Activated CD4-positive, alpha-beta T cell treated with anti-CD3 and anti-CD28 coated beads for 36 hours (primary cell): Measurements from ENCODE around the gene TGFBR1. TPM values are rescaled to one million over a fixed set of nuclear protein-coding genes. Genes with fewer than 3 reads are reported as not detected.
"Not testable (repeated sequence)": the region's sequence is repeated elsewhere in the genome, so short reads cannot be mapped to it uniquely, and the experiment has no call there.

Source experiments
- ATAC-seq: fragments of 200-7000 bp; cut with Tn5 transposase; one replicate; pipeline ENCODE4 v1.10.0; 2021; ENCODE audit warnings: mild to moderate bottlenecking, moderate library complexity
- CTCF ChIA-PET: fragments of 350-600 bp; sonication (Branson Sonifier 250); formaldehyde crosslinking; loops from one replicate; lab custom pipeline; 2021; ENCODE audit warnings: antibody characterized with exemption; lab: Charles Lee
- POLR2A ChIA-PET: fragments of 350-600 bp; sonication (Branson Sonifier 250); formaldehyde crosslinking; loops from one replicate; lab custom pipeline; 2021; ENCODE audit warnings: antibody characterized with exemption, inconsistent platforms; lab: Charles Lee
- DNase-seq: peaks from one replicate; pipeline ENCODE4 v3.0.0-alpha.2; 2020
- H3K27ac Mint-ChIP-seq: one replicate; pipeline ENCODE4 v1.8.0; 2021; ENCODE audit warnings: mixed read lengths
- H3K27me3 Mint-ChIP-seq: one replicate; pipeline ENCODE4 v1.8.0; 2021; ENCODE audit warnings: mixed read lengths
- H3K36me3 Mint-ChIP-seq: one replicate; pipeline ENCODE4 v1.8.0; 2021; ENCODE audit warnings: low read depth, mixed read lengths
- H3K4me1 Mint-ChIP-seq: one replicate; pipeline ENCODE4 v1.8.0; 2021; ENCODE audit warnings: mixed read lengths
- H3K4me3 Mint-ChIP-seq: one replicate; pipeline ENCODE4 v1.8.0; 2021; ENCODE audit warnings: mild to moderate bottlenecking, moderate library complexity, mixed read lengths
- H3K9me3 Mint-ChIP-seq: one replicate; pipeline ENCODE4 v1.8.0; 2021; ENCODE audit warnings: low read depth, mixed read lengths
- intact Hi-C, 2 experiments: fragments of 100-400 bp; cut with DNase I in 1 of 2; cut with micrococcal nuclease in 1 of 2; formaldehyde crosslinking; loops; one replicate each; pipeline versions ENCODE4 v1.14.2 to v1.15.1; 2022 to 2024; cut with DNase I, micrococcal nuclease
- total RNA-seq, 2 experiments: library from RNA; stranded (reverse); gene quantifications; one replicate each; pipeline ENCODE4 v1.2.3, GENCODE V29; 2021

Gene TGFBR1
- total RNA-seq, 2 experiments from 2014 or later: 18.6 to 19.3 TPM

GRCh38 chr9:99189186-99189585 lies 84.3 kb downstream of the TGFBR1 start:
- Mint-ChIP-seq H3K4me3 (no peak overlapping the region), H3K27ac (no peak overlapping the region), H3K4me1 (peaks cover 11% of the 10 kb centered on the region), H3K36me3 (no peaks in the 10 kb centered on the region), H3K27me3 (peaks cover 11% of the 10 kb centered on the region), H3K9me3 (no peaks in the 10 kb centered on the region)
- CTCF ChIA-PET: interaction anchor here (0.9 kb wide), 1 partner anchor 43 kb away, joined by 3 read pairs; no protein-coding TSS in a partner anchor
- POLR2A ChIA-PET: no interaction called here
- no peak for ATAC-seq
- intact Hi-C loops: loop anchor here in 1 of 2 experiments (10.0 kb wide), 1 partner anchor 1246 kb away; no protein-coding TSS in a partner anchor
- DNase-seq: no peak

GRCh38 chr9:99189887-99190596 lies 85.1 kb downstream of the TGFBR1 start:
- Mint-ChIP-seq H3K9me3 (no peaks in the 10 kb centered on the region), H3K36me3 (no peaks in the 10 kb centered on the region), H3K27ac (no peak overlapping the region), H3K4me1 (peaks cover 4% of the 10 kb centered on the region), H3K27me3 (peaks cover 11% of the 10 kb centered on the region), H3K4me3 (no peak overlapping the region)
- ChIA-PET POLR2A (no interaction called here), CTCF (no interaction called here)
- no peak for DNase-seq
- intact Hi-C loops: loop anchor here in 1 of 2 experiments (10.0 kb wide), 1 partner anchor 1245 kb away; no protein-coding TSS in a partner anchor
- ATAC-seq: no peak

GRCh38 chr9:99190597-99191283 lies 85.8 kb downstream of the TGFBR1 start:
- ChIA-PET POLR2A (no interaction called here), CTCF (no interaction called here)
- intact Hi-C loops: no loop called here
- H3K4me3 Mint-ChIP-seq: no peak overlapping the region
- H3K27ac Mint-ChIP-seq: no peak overlapping the region
- DNase-seq (no peak), ATAC-seq (no peak)
- peaks cover 11% of the 10 kb centered on the region for H3K27me3 Mint-ChIP-seq
- no peaks in the 10 kb centered on the region for H3K36me3 Mint-ChIP-seq
- H3K9me3 Mint-ChIP-seq: no peaks in the 10 kb centered on the region
- peaks cover 4% of the 10 kb centered on the region for H3K4me1 Mint-ChIP-seq

- DNase-seq (no peak), ATAC-seq (no peak)
- no peak overlapping the region for H3K27ac Mint-ChIP-seq
- intact Hi-C loops: no loop called here
- H3K36me3 Mint-ChIP-seq: no peaks in the 10 kb centered on the region
- CTCF ChIA-PET: interaction anchor here (1.0 to 1.6 kb wide), 2 partner anchors 8 to 618 kb away, joined by 3 to 7 read pairs; no protein-coding TSS in a partner anchor
- H3K4me1 Mint-ChIP-seq: peaks cover 4% of the 10 kb centered on the region
- H3K9me3 Mint-ChIP-seq: no peaks in the 10 kb centered on the region
- no peak overlapping the region for H3K4me3 Mint-ChIP-seq
- H3K27me3 Mint-ChIP-seq: peaks cover 11% of the 10 kb centered on the region
- POLR2A ChIA-PET: no interaction called here
These were observed 88.0 kb downstream of the TGFBR1 start for GRCh38 chr9:99192786-99193465.

GRCh38 chr9:99193466-99193821 lies 88.5 kb downstream of the TGFBR1 start:
- Mint-ChIP-seq H3K4me1 (peaks cover 4% of the 10 kb centered on the region), H3K27ac (no peak overlapping the region), H3K27me3 (peaks cover 8% of the 10 kb centered on the region), H3K9me3 (no peaks in the 10 kb centered on the region), H3K36me3 (no peaks in the 10 kb centered on the region), H3K4me3 (no peak overlapping the region)
- DNase-seq (no peak), ATAC-seq (no peak)
- POLR2A ChIA-PET: no interaction called here
- CTCF ChIA-PET: interaction anchor here (1.0 to 1.6 kb wide), 2 partner anchors 9 to 617 kb away, joined by 3 to 7 read pairs; no protein-coding TSS in a partner anchor
- intact Hi-C loops: no loop called here

- POLR2A ChIA-PET, ATAC-seq, H3K36me3 Mint-ChIP-seq, DNase-seq, H3K27ac Mint-ChIP-seq, intact Hi-C loops, H3K4me1 Mint-ChIP-seq, H3K9me3 Mint-ChIP-seq, H3K27me3 Mint-ChIP-seq, H3K4me3 Mint-ChIP-seq: not testable (repeated sequence)
- CTCF ChIA-PET: interaction anchor here (2.0 kb wide), 1 partner anchor 10 kb away, joined by 5 read pairs; no protein-coding TSS in a partner anchor
These were observed 91.6 kb downstream of the TGFBR1 start for GRCh38 chr9:99196484-99196883.

GRCh38 chr9:99197124-99197630 lies 92.3 kb downstream of the TGFBR1 start:
- H3K27me3 Mint-ChIP-seq: peaks cover under 1% of the 10 kb centered on the region
- no peaks in the 10 kb centered on the region for H3K36me3 Mint-ChIP-seq
- ChIA-PET POLR2A (no interaction called here), CTCF (interaction anchor here (0.6 to 2.0 kb wide), 3 partner anchors 10 to 469 kb away, joined by 3 to 5 read pairs (median 3); no protein-coding TSS in a partner anchor)
- H3K27ac Mint-ChIP-seq: no peak overlapping the region
- H3K4me1 Mint-ChIP-seq: peaks cover 4% of the 10 kb centered on the region
- no peaks in the 10 kb centered on the region for H3K9me3 Mint-ChIP-seq
- DNase-seq: no peak
- intact Hi-C loops: no loop called here
- H3K4me3 Mint-ChIP-seq: no peak overlapping the region
- ATAC-seq: no peak

GRCh38 chr9:99197987-99198386 lies 93.1 kb downstream of the TGFBR1 start:
- Mint-ChIP-seq H3K36me3 (no peaks in the 10 kb centered on the region), H3K27ac (no peak overlapping the region), H3K27me3 (no peaks in the 10 kb centered on the region), H3K4me3 (no peak overlapping the region), H3K4me1 (peaks cover 4% of the 10 kb centered on the region), H3K9me3 (no peaks in the 10 kb centered on the region)
- ATAC-seq (no peak), DNase-seq (no peak)
- ChIA-PET POLR2A (no interaction called here), CTCF (interaction anchor here (0.6 to 2.0 kb wide), 4 partner anchors 11 to 41 kb away, joined by 3 to 5 read pairs (median 3); no protein-coding TSS in a partner anchor)
- intact Hi-C loops: no loop called here

GRCh38 chr9:99199938-99200539 lies 95.1 kb downstream of the TGFBR1 start:
- intact Hi-C loops: no loop called here
- DNase-seq: no peak
- no peak for ATAC-seq
- H3K9me3 Mint-ChIP-seq: no peaks in the 10 kb centered on the region
- CTCF ChIA-PET: interaction anchor here (1.6 kb wide), 1 partner anchor 17 kb away, joined by 3 read pairs; no protein-coding TSS in a partner anchor
- no peaks in the 10 kb centered on the region for H3K27me3 Mint-ChIP-seq
- H3K27ac Mint-ChIP-seq: no peak overlapping the region
- POLR2A ChIA-PET: no interaction called here
- no peak overlapping the region for H3K4me3 Mint-ChIP-seq
- H3K36me3 Mint-ChIP-seq: no peaks in the 10 kb centered on the region
- peaks cover 2% of the 10 kb centered on the region for H3K4me1 Mint-ChIP-seq

GRCh38 chr9:99201603-99202002 lies 96.7 kb downstream of the TGFBR1 start:
- no peaks in the 10 kb centered on the region for H3K36me3 Mint-ChIP-seq
- CTCF ChIA-PET: interaction anchor here (1.5 kb wide), 1 partner anchor 30 kb away, joined by 4 read pairs; no protein-coding TSS in a partner anchor
- no peak overlapping the region for H3K27ac Mint-ChIP-seq
- H3K27me3 Mint-ChIP-seq: no peaks in the 10 kb centered on the region
- intact Hi-C loops: no loop called here
- no peak overlapping the region for H3K4me3 Mint-ChIP-seq
- POLR2A ChIA-PET: no interaction called here
- DNase-seq (no peak), ATAC-seq (no peak)
- peaks cover under 1% of the 10 kb centered on the region for H3K4me1 Mint-ChIP-seq
- H3K9me3 Mint-ChIP-seq: peaks cover 2% of the 10 kb centered on the region
